T47D (cell line): Measurements from ENCODE around the gene CPED1.

ENCODE experiments used
- DNase-seq, 2 experiments: peaks; one replicate each; pipeline versions ENCODE4 v3.0.0 to v3.0.0-alpha.2; 2011 to 2012; ENCODE audit warnings: low read depth in 1 of 2, low spot score in 1 of 2
- JUND ChIP-seq: IDR thresholded peaks from 2 replicates; pipeline ENCODE4 v1.6.1; 2012; ENCODE audit warnings: low read depth
- in situ Hi-C: cut with HindIII; loops from 2 replicates; pipeline ENCODE4 v1.10.0; 2016; ENCODE audit warnings: low sequenced_read_pairs, low pct_unique_long_range_greater_than_20kb

The CPED1 gene

GRCh38 chr7:120988591-120989256 lies at the start of gene CPED1:
Gene CPED1 (plus strand): TSS chr7:120988711. CDS start chr7:120989622, 911 bp downstream.
- DNase-seq = no peak
- in situ Hi-C loops = no loop called here
- TF ChIP-seq JUND = no peak

GRCh38 chr7:120939345-120939744 lies 49.2 kb upstream of the CPED1 start:
- DNase-seq = no peak
- TF ChIP-seq JUND = no peak
- in situ Hi-C loops = no loop called here

DNA sequence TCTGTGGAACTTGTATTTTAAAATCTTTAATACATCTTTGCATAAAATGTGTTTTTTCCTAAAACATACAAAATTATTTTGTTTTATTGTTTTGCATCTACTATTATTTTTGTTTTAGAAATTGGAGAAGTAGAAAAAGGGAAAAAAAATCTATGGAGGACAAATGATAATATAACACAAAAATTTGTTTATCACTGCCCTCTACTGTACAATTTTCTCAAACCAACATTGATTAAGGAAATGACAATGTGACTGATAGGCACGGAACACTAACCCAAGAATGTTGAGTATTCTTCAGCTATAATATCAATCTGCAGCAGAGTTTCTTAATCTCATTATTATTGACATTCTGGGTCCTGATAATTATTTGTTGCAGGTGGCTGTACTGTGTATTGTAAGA lies 47.4 kb upstream of the CPED1 start:
- no peak for TF ChIP-seq JUND
- DNase-seq = peak in 1 of 2 experiments; percentile 15
- in situ Hi-C loops = no loop called here

DNA sequence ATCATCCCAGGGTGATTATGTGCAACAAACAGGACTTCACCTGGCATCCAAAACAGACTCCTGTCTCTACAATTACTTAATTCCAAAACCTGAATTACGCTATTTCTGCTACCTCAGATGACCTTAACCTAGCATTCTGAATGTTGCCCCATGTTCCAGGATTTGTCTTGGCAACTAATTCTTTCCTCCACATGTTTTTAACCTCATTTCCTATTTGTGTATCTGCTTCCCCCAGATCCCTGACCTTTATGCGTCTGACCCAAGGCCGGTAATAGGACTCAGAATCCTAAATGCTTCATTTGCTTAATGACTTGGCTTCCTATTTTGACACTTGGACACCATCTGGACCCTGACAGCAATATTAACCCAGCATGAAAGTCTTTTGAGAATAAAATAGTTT lies 46.7 kb upstream of the CPED1 start:
- TF ChIP-seq JUND = no peak
- DNase-seq = no peak
- in situ Hi-C loops = no loop called here

- in situ Hi-C loops = no loop called here
- TF ChIP-seq JUND = no peak
These were observed 45.6 kb upstream of the CPED1 start for GRCh38 chr7:120942861-120943260.

GRCh38 chr7:120944826-120945562 lies 43.5 kb upstream of the CPED1 start:
- DNase-seq = no peak
- in situ Hi-C loops = no loop called here
- TF ChIP-seq JUND = no peak

More at GRCh38 chr7:120942861-120943260, 45.6 kb upstream of the CPED1 start:
- no peak for DNase-seq

GRCh38 chr7:120947980-120948379 lies 40.5 kb upstream of the CPED1 start:
- no peak for DNase-seq
- TF ChIP-seq JUND = no peak
- in situ Hi-C loops = no loop called here

DNA sequence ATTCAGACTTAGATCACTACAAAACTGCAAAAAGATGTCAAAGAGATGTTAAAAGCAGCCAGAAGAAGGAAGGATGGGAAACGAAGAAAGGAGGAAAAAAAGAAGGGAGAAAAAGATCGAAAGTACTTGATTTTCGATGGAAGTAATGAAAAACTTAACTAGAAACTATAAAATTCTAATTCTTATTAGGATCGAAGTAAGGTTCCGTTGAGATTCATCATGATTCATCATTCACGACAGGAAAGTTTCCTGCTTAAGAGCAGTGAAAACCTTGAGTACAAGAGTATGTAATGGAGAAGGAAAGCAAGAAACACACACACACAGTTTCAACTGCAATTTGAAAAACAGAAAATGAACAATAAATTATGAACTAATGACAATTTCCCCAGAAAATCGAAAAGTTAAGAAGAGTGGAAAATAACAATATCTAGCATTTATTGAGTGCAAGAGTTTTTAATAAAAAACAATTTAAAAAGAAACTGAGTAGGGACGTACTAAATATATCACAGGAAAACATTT lies 39.1 kb upstream of the CPED1 start:
- TF ChIP-seq JUND = no peak
- in situ Hi-C loops = no loop called here
- no peak for DNase-seq

DNA sequence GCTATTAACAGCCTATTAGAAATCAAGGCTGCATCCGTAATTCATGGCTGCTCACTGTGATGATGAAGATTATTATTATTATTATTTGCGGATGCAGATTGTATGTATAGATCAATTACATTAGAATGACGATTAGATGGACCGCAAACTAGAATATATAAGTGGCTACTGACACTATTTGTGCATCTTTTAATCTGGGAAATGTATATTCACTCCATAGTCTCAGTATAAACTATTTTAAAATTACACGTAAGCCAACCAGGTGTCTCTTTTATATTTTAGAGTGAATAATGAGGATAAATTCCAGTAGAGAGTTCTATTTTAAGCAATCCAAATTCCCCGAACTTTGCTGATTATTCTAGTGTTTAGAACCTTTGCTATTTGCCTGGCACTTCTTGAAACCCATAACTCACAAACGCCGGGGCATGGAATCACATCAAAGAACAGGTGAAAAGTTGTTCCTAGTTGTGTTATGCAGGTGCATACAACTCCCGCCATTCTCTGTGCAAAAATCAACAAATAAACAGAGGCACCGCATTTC lies 38.4 kb upstream of the CPED1 start:
- no peak for DNase-seq
- no peak for TF ChIP-seq JUND
- in situ Hi-C loops = no loop called here

GRCh38 chr7:120950539-120951308 lies 37.8 kb upstream of the CPED1 start, which contains the start of gene ING3:
Gene ING3 (plus strand): TSS chr7:120950777. CDS start chr7:120950897, 120 bp downstream.
- in situ Hi-C loops = no loop called here
- TF ChIP-seq JUND = no peak
- peak; percentile 37 to 97 for DNase-seq

GRCh38 chr7:120951309-120951699 lies 37.2 kb upstream of the CPED1 start:
- in situ Hi-C loops = no loop called here

GRCh38 chr7:120951826-120952225 lies 36.7 kb upstream of the CPED1 start:
- no peak for DNase-seq
- no peak for TF ChIP-seq JUND
- in situ Hi-C loops = no loop called here

More at GRCh38 chr7:120951309-120951699, 37.2 kb upstream of the CPED1 start:
- no peak for TF ChIP-seq JUND
- DNase-seq = no peak
